Left lung (tissue), 10 donors: ENCODE measurements around the gene NCAPD3. TPM values are rescaled to one million over a fixed set of nuclear protein-coding genes. Genes with fewer than 3 reads are reported as not detected.

Source experiments
- ATAC-seq: fragments of 200-7000 bp; cut with Tn5 transposase; one replicate; pipeline ENCODE4 v1.9.1; 2020; ENCODE audit warnings: moderate library complexity
- DNase-seq, 4 donors: peaks; one replicate each; pipeline ENCODE4 v3.0.0-alpha.2; 2013 to 2020
- H3K27ac ChIP-seq, 2 donors: fragments of 200-600 bp; sonication (generic) in 1 of 2; one replicate each; pipeline versions ENCODE4 v1.5.0 to v1.8.0; 2020 to 2021
- H3K27me3 ChIP-seq, 2 donors: fragments of 200-600 bp; sonication (generic) in 1 of 2; one replicate each; pipeline versions ENCODE4 v1.5.0 to v1.8.0; 2020 to 2021
- H3K36me3 ChIP-seq, 2 donors: fragments of 200-600 bp; sonication (generic) in 1 of 2; one replicate each; pipeline versions ENCODE4 v1.5.0 to v1.8.0; 2020 to 2021
- H3K4me1 ChIP-seq, 2 donors: fragments of 200-600 bp; one replicate each; pipeline ENCODE4 v1.8.0; 2021
- H3K4me3 ChIP-seq, 2 donors: fragments of 200-600 bp; sonication (generic) in 1 of 2; one replicate each; pipeline versions ENCODE4 v1.5.0 to v1.8.0; 2020 to 2021; ENCODE audit warnings: mild to moderate bottlenecking in 1 of 2
- H3K9me3 ChIP-seq, 2 donors: fragments of 200-600 bp; sonication (generic) in 1 of 2; one replicate each; pipeline versions ENCODE4 v1.5.0 to v1.8.0; 2020 to 2021
- intact Hi-C, 2 donors: fragments of 100-400 bp; cut with DNase I; formaldehyde crosslinking; loops; one replicate each; pipeline versions ENCODE4 v1.11.2 to v1.14.2; 2022
- polyA plus RNA-seq, 6 donors: library from polyadenylated mRNA; unstranded; fragments of 120-200 nt; gene quantifications; one replicate each; pipeline ENCODE4 v1.2.1, GENCODE V29; 2013; ENCODE audit not compliant: insufficient read length in 6 of 6
- total RNA-seq, 2 donors: library from RNA; stranded (reverse); fragmentation: NEBNext Ultra II Directional; extraction: Animal tissue kit (Norgen Biotek cat#: 25700); gene quantifications; one replicate each; pipeline ENCODE4 v1.2.1, GENCODE V29; 2021
- TF ChIP-seq, protein P1 (sequence below), 2 donors: fragments of 200-600 bp; sonication (generic) in 1 of 2; IDR thresholded peaks; one replicate each; pipeline versions ENCODE4 v1.5.0 to v1.8.0; 2021; ENCODE audit warnings: antibody characterized with exemption in 2 of 2
- donor health status: DM: no; HTN: yes; CAD: no.
- donor health status: DM: no; HTN: no; CAD: no.

The NCAPD3 gene
- total and polyA plus RNA-seq, 8 donors: 16.4 to 37.7 (median 32.6) TPM

DNA sequence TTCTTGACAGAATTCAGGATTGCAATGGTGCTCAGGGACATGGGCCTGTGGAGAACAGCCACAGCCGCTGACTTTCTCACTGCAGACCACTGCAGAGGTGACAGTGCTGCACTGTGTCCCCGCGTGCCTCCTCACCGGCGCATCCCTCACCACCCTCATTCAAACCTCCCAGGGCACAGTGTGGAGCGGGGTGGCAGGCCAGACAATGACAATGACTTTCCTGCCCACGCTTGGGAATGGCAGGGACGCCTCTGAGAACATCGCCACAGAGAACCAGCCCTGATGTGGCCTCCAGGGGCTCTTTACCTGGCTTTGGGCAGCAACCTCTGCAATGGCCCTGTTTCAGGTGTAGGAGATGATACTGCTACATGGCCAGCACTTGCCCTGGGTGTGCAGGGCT is 65.7 kb downstream of the NCAPD3 start:
- DNase-seq (no peak), ATAC-seq (no peak)
- H3K36me3 ChIP-seq: peaks cover 0 to 99% of the 10 kb centered on the region in 2 donors
- H3K27ac ChIP-seq: no peak overlapping the region
- H3K4me1 ChIP-seq: no peaks in the 10 kb centered on the region
- no peak overlapping the region for H3K4me3 ChIP-seq
- intact Hi-C loops: no loop called here
- no peaks in the 10 kb centered on the region for H3K9me3 ChIP-seq
- H3K27me3 ChIP-seq: no peaks in the 10 kb centered on the region
- TF ChIP-seq, protein P1, sequence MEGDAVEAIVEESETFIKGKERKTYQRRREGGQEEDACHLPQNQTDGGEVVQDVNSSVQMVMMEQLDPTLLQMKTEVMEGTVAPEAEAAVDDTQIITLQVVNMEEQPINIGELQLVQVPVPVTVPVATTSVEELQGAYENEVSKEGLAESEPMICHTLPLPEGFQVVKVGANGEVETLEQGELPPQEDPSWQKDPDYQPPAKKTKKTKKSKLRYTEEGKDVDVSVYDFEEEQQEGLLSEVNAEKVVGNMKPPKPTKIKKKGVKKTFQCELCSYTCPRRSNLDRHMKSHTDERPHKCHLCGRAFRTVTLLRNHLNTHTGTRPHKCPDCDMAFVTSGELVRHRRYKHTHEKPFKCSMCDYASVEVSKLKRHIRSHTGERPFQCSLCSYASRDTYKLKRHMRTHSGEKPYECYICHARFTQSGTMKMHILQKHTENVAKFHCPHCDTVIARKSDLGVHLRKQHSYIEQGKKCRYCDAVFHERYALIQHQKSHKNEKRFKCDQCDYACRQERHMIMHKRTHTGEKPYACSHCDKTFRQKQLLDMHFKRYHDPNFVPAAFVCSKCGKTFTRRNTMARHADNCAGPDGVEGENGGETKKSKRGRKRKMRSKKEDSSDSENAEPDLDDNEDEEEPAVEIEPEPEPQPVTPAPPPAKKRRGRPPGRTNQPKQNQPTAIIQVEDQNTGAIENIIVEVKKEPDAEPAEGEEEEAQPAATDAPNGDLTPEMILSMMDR (IDR thresholded peaks at IDR 0.05): no peak

DNA sequence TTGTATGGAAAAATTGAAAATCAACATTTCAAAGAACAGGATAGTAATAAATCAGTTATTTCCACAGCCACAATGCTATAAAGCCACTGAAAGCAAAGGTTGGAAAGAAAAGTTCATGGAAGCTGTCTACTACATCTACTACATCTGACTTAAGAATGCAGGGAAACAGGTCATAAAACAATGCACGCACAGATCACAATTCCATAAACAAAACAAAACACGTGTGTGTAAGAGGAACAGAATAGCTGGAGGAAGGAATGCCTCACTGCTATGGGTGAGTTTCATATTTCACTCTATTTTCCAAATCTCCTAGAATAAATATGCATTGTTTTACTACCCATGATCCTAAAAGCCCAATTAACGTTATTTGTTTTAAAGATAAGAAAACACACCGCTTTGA is 66.3 kb downstream of the NCAPD3 start:
- TF ChIP-seq, protein P1 (IDR thresholded peaks at IDR 0.05): no peak
- no peak overlapping the region for H3K27ac ChIP-seq
- intact Hi-C loops: no loop called here
- no peak for ATAC-seq
- H3K4me3 ChIP-seq: no peak overlapping the region
- DNase-seq: no peak
- H3K9me3 ChIP-seq: no peaks in the 10 kb centered on the region
- no peaks in the 10 kb centered on the region for H3K4me1 ChIP-seq
- peaks cover 0 to 99% of the 10 kb centered on the region in 2 donors for H3K36me3 ChIP-seq
- H3K27me3 ChIP-seq: no peaks in the 10 kb centered on the region

DNA sequence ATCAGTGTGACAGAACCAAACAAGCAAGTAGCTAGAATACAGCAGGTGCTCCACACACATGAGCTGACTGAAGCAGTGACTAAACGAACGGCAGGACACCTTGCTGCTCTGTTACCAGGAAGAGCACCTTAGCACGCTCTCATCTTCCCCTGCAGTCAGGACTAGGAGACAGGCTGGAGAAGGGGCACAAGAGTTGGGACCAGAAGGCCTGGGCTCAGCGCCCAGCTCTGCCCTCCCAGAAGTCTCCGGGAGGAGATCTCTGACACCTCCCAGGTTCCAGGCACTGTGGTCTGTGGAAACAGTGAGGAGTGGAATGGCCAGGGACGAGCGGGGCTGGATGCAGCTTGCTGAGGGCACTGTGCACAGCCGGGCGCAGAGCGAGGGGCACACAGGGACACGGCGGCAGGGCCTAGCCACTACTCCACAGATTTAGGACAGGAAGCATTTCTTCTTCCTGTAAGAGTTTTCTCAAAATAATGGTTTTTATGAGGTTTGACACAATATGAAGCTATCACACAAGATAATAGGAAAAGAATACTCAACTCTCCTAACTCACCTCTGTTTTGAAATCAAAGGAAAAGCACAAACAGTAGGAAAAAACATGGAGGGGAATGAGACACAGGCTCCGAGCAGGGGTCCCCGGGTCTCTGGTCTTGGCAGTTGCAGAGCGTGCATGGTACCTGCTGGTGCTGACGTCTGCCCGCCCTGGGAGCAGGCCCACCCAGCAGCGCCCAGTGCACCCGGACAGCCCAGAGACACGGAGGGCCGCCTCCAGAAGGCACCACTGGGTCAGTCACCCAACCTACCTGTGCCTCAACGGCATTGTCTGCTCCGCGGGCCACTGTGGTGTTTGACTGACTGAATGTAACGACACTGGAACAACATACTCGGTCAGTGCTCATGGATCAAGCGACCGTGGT is 67.6 kb downstream of the NCAPD3 start:
- intact Hi-C loops: no loop called here
- TF ChIP-seq, protein P1 (IDR thresholded peaks at IDR 0.05): no peak
- no peak overlapping the region for H3K27ac ChIP-seq
- H3K9me3 ChIP-seq: no peaks in the 10 kb centered on the region
- H3K4me1 ChIP-seq: no peaks in the 10 kb centered on the region
- H3K27me3 ChIP-seq: no peaks in the 10 kb centered on the region
- DNase-seq (no peak), ATAC-seq (no peak)
- peaks cover 0 to 99% of the 10 kb centered on the region in 2 donors for H3K36me3 ChIP-seq
- no peak overlapping the region for H3K4me3 ChIP-seq

DNA sequence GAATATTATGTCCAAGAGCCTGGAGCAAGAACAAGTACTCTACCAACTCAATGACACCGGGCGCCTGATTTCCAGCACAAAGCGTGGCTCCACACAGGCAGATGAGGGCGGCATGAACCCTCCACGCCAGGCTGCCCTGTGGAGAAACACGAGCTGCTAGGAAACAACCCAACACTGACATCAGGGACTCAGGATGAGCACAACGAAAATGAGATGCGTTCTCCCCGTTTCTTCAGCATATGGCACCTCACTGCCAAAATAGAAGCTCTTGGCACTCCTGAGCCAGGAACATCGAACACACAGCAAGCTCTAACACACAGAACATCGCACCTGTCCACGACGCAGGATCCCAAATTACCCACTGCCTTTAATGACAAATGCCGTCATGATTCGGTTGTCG is 68.3 kb downstream of the NCAPD3 start:
- H3K9me3 ChIP-seq: no peaks in the 10 kb centered on the region
- intact Hi-C loops: no loop called here
- DNase-seq: no peak
- TF ChIP-seq, protein P1 (IDR thresholded peaks at IDR 0.05): no peak
- ATAC-seq: no peak
- no peak overlapping the region for H3K27ac ChIP-seq
- no peak overlapping the region for H3K4me3 ChIP-seq
- peaks cover 0 to 99% of the 10 kb centered on the region in 2 donors for H3K36me3 ChIP-seq
- H3K27me3 ChIP-seq: no peaks in the 10 kb centered on the region
- no peaks in the 10 kb centered on the region for H3K4me1 ChIP-seq

DNA sequence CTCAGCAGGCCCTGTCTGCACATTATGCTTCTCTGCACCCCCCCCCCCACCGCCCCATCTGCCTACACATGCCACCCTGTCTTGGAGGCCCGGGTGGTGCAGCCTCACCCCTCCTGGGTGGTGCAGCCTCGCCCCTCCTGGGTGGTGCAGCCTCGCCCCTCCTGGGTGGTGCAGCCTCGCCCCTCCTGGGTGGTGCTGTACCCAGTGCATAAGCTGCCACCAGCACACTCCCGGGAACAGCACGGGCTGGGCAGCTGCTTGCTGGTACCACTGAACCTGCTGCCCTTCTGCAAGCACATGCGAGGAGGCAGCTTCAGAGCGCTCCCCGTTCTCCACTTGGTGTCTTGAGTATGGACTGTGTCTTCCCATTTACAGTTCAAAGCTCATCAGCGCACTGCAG is 69.3 kb downstream of the NCAPD3 start:
- TF ChIP-seq, protein P1 (IDR thresholded peaks at IDR 0.05): no peak
- Histone ChIP-seq H3K27me3 (no peaks in the 10 kb centered on the region), H3K4me1 (no peaks in the 10 kb centered on the region), H3K27ac (no peak overlapping the region), H3K4me3 (no peak overlapping the region), H3K9me3 (no peaks in the 10 kb centered on the region), H3K36me3 (peaks cover 0 to 99% of the 10 kb centered on the region in 2 donors)
- intact Hi-C loops: no loop called here
- ATAC-seq (no peak), DNase-seq (no peak)
